NCI-H510A (cell line): ENCODE results near the gene KLRK1.
"Not testable (repeated sequence)": the region's sequence is repeated elsewhere in the genome, so short reads cannot be mapped to it uniquely, and the experiment has no call there.

Experiments
- DNase-seq: peaks from one replicate; lab custom pipeline; 2025; lab: John Stamatoyannopoulos, UW

The KLRK1 gene

GRCh38 chr12:10388624-10389413, 1.0 kb downstream of the KLRK1 start:
- no peak for DNase-seq

DNA sequence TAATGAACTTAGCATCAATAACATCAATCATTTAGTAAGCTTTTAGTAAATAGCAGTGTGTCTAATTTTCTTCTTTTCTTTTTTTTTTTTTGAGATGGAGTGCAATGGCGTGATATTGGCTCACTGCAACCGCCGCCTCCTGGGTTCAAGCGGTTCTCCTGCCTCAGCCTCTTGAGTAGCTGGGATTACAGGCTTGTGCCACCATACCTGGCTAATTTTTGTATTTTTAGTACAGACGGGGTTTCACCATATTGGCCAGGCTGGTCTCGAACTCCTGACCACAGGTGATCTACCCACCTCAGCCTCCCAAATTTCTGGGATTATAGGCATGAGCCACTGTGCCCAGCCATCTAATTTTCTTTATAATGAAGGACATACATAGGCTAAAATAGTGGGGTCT, 2.3 kb downstream of the KLRK1 start:
- not testable (repeated sequence) for DNase-seq

GRCh38 chr12:10386857-10387256, 3.0 kb downstream of the KLRK1 start:
- no peak for DNase-seq

GRCh38 chr12:10385166-10385613, 4.7 kb downstream of the KLRK1 start:
- no peak for DNase-seq

- DNase-seq: no peak
These were observed 5.7 kb downstream of the KLRK1 start for GRCh38 chr12:10384191-10384590.

DNA sequence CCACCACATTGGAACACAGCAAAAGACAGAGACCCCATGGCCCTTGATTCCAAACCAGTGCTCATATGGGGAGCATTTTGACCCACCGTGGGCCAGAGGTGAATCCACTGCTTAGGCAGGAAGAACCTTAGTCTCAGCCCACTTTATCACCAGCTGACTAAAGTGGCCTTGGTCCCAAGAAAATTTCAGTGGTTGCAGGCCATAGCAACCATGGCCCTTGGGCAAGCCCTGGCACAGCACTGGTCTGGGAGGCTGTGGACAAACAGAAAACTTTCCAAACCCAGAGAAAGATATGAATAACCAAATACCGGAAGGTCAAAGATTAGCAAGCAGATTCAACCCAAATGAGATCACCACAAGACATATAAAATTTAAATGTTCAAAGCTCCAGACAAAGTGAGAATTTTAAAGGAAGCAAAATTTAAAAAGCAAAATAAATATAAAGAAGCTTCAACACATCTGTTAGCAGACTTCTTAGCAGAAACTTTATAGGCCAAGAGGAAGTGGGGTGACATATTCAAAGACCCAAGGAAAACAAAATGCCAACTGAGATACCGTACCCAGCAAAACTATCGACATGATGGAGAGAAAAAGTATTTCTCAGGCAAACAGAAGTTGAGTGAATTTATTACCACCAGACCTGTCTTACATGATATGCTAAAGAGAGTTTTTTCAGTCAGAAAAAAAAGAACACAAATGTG, 7.8 kb downstream of the KLRK1 start:
- no peak for DNase-seq

GRCh38 chr12:10378737-10379136, 11.1 kb downstream of the KLRK1 start:
- DNase-seq: not testable (repeated sequence)

DNA sequence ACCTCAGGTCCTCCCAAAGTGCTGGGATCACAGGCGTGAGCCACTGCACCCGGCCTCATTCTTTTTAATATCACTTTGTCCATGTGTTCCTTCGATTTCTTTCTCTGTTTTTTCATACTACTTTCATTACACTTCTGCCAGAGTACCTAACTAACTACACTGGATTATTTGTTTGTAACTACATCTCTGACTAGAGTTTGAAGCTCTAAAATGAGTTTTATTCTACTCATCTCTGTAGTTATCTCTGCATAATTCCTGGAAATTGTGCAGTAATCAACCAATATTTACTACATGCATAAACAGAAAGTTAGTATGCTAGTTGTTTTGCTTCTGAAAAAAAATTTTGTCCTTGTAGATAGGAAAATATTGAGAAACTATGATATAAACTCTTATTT, 15.2 kb downstream of the KLRK1 start:
- no peak for DNase-seq

GRCh38 chr12:10372559-10372958, 17.3 kb downstream of the KLRK1 start:
- DNase-seq: no peak

DNA sequence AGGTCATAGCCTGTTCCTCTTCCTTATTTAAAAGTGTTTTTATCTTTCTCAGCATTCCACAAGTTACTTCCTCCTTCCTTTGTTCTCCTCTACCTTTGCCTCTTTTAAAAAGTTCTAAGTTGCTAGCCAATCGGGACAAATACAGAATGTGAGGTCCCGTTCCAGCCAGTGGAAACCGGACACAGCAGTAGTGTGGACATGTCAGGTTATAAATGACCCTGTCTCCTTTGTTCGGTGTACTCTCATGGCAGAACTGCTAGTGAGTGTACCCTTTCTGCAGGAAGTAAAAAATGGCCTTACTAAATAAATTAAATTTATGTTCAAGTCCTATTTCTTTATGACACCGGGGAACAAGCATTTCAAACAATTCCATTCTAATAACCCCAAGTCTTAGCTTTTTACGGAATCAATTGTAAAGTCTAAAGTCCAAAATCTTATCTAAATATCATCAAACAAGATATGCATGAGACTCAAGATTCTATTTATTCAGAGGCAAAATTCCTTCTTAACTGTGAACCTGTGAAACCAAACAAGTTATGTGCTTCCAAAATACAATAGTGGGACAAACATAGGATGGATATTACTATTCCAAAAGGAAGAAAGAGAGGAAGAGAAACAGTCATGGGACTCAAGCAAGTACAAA, 17.8 kb downstream of the KLRK1 start:
- not testable (repeated sequence) for DNase-seq

DNA sequence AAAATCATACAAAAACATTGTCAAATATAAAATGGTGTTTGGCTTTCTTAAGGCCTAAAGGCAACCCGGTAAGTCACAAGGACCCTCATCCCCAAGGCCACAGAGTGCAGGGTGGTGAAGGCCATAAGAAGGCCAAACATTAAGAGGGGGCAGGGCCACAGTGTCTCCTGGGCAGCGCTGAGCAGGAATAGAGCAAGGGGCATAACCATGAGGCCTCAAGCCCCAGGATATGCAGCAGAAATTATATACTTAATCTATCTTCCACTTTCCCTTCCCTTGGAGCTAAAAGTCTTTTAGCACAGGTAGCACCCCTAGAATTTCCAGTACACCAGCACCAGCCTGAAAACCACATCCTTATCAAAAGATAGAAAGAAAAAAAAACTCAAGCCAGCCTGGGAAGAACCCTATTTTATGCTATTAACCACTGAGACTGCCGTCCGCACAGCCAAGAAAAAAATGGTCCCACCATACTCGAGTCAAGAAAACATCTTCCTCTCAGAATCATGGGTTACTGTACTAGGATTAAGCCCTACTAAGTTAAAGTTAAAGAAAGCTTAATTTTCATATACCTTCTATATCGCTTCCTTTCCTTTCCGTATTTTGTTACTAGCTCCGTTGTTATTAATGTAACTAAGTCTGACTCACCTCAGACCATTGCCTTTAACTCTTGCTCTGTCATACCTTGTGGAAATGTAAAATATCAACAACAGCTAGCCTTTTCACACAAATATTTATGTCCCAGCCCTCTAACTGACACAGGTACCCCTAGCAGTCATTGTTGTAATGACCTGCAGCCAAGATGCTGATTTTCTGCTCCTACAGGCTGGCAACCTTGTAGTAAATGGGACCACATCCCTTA, 20.1 kb downstream of the KLRK1 start:
- no peak for DNase-seq

DNA sequence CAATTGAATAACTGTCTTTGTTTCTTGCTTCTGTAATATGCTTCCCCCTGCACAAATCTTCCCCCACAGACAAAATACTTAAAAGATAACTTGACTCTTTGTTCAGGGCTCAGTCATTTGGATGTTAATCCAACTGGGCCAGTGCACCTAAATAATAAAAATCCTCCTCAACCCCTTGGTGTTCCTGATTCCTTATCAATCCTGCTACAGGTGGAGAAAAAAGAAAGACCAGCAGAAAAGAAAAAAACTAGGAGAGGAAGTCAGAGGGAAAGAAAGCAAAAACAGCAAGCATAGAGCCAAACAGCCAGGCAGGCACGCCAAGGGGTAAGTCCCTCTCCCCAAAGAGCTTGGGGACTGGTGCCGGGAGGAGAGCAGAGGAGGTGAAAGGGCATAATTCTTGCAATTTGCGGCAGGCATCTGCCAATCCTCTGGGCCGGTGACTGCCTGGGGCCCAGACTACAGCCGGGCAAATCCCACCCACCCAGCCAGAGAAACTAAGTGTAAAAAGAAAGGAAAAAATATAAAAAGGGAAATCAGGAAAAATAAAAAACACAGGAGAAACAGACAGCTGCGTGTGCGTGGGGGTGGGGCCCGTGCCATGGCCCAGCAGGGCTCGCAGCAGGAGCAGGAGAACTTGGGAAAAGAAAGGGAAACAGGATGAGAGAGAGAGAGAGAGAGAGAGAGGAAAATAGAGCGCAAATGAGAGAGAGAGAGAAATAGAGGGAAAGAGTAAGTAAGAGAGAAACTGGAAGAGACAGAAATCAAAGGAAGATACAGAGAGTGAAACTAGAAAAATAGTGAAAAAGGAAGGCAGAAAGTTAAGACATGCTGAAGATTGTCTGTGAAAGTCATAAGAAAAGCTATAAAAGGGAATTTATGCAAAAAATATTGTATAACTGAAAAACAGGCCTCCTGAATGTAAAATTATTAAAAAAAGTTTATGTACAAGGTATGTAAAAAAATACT, 21.4 kb downstream of the KLRK1 start:
- no peak for DNase-seq

DNA sequence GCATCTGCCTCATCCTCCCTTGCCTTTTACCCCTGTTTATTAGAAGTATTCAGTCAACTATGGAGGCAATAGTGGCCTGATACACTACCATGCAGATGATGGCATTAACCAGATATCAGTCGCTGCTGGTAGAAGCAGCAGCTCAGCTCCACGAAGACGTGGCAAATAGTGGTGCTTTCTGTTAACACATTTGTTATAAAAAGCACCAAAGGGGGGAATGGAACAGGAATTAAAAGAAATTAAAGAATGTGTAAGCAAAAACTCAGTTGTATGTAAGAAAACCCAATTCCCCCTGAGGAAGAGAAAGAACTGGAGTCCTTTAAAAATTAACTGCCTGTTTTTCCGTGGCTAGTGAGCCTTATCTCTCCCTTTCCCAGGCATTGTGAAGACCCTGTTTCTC, 22.1 kb downstream of the KLRK1 start:
- not testable (repeated sequence) for DNase-seq

DNA sequence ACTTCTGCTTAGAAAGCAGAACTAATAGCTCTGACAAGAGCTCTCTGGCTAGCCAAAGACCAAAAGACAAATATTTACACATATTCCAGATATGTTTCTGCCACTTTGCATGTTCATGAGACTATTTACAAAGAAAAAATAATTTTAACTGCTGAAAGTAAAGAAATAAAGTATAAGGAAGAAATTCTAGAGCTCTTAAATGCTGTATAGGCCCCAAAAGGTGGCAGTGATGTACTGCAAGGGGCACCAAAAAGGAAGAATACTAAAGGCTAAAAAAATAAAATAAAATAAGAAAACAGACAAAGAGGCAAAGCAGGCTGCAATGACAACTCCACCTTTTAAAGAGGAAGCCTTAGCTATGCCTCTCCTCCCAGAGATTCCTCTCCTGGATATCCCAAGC, 23.0 kb downstream of the KLRK1 start:
- no peak for DNase-seq

- DNase-seq: peak; percentile 10
These were observed 24.0 kb downstream of the KLRK1 start for GRCh38 chr12:10365696-10366405.

- peak; percentile 71 for DNase-seq
These were observed 24.8 kb downstream of the KLRK1 start for GRCh38 chr12:10364815-10365622.

- peak; percentile 16 for DNase-seq
These were observed 25.7 kb downstream of the KLRK1 start for GRCh38 chr12:10363914-10364814.

DNA sequence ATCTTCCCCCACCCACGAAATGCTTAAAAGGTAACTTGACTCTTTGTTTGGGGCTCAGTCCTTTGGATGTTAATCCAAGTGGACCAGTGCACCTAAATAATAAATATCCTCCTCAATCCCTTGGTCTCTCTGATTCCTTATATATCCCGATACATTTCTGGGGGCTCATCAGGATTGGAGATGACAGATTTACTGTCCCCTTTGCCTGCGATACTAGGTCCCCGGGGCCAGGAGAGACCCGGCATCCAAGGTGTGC, 26.3 kb downstream of the KLRK1 start:
- DNase-seq: no peak
